ENCODE data around the gene AJM1. TPM values are rescaled to one million over a fixed set of nuclear protein-coding genes. Genes with fewer than 3 reads are reported as not detected.
A peak's percentile ranks its signal among the peaks of the same experiment; 100 is the strongest.

Gene AJM1
- total RNA-seq, 1 donor from 2014 or later = 3.3 TPM

DNA sequence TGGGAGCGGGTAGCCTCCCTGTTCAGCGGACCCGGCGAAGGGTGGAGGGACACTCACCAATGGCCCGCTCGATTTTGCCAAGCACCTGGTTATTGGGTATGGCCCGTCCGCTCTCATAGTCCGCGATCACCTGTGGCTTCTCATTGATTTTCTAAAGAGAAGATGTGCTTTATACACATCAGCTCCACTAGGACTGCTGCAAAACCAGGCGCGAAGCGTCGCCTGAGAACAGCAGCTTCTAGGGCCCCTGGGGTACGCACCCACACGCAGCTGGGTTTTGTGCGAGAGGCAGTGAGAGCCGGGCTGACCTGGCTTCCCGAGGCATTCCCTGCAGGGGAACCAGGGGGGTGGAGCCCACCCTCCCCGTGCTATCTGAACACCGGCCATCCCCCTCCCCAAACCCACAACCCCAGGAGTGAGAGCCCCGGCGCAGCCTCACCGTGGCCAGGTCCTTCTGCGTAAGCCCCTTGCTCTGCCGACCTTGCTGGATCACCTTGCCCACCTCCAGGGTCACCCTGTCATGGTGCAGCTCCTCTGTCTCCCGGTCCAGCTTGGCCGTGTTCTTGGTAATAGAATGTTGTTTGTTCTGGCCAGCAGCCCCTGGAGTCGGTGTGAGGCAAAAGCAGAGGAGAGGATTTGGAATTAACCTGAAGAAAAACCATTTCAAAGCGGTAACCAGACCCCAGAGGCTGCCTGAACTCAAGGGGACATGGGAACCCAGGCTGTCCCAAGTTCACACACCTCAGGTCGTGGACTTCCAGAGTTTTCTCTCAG lies 20.8 kb downstream of the AJM1 start:
- Histone ChIP-seq H3K4me2 (ENCODE audit: low read length) (no peak overlapping the region), H3K4me1 (ENCODE audit: insufficient read depth, low read length) (peaks cover 13% of the 10 kb centered on the region), H3K4me3 (ENCODE audit: insufficient read depth, low read depth, low read length) (no peak overlapping the region), H3K9me3 (ENCODE audit: insufficient read depth, low read depth, low read length) (no peaks in the 10 kb centered on the region), H3K79me2 (ENCODE audit: insufficient read depth, low read length) (peaks cover 27% of the 10 kb centered on the region), H2AFZ (ENCODE audit: low read depth, low read length) (no peak overlapping the region), H3K27ac (ENCODE audit: low read depth, low read length) (no peak overlapping the region), H3K9ac (ENCODE audit: low read length) (no peak overlapping the region), H3K36me3 (ENCODE audit: insufficient read depth, low read length) (peaks cover 4% of the 10 kb centered on the region), H3K27me3 (ENCODE audit: insufficient read depth, low read length) (no peaks in the 10 kb centered on the region), H4K20me1 (ENCODE audit: insufficient read depth, low read length) (peaks cover 53% of the 10 kb centered on the region)
- peaks cover 2% of the 10 kb centered on the region for H3K9me3 Mint-ChIP-seq (ENCODE audit: unreplicated experiment)
- FAIRE-seq (no peak), DNase-seq (ENCODE audit: low read depth) (no peak)
- H3K27ac Mint-ChIP-seq (ENCODE audit: unreplicated experiment) = no peak overlapping the region
- H3K27me3 Mint-ChIP-seq (ENCODE audit: low read depth, unreplicated experiment) = no peaks in the 10 kb centered on the region
- peaks cover 6% of the 10 kb centered on the region for H3K4me1 Mint-ChIP-seq (ENCODE audit: low read depth, unreplicated experiment)
- TF ChIP-seq, protein P1, sequence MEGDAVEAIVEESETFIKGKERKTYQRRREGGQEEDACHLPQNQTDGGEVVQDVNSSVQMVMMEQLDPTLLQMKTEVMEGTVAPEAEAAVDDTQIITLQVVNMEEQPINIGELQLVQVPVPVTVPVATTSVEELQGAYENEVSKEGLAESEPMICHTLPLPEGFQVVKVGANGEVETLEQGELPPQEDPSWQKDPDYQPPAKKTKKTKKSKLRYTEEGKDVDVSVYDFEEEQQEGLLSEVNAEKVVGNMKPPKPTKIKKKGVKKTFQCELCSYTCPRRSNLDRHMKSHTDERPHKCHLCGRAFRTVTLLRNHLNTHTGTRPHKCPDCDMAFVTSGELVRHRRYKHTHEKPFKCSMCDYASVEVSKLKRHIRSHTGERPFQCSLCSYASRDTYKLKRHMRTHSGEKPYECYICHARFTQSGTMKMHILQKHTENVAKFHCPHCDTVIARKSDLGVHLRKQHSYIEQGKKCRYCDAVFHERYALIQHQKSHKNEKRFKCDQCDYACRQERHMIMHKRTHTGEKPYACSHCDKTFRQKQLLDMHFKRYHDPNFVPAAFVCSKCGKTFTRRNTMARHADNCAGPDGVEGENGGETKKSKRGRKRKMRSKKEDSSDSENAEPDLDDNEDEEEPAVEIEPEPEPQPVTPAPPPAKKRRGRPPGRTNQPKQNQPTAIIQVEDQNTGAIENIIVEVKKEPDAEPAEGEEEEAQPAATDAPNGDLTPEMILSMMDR (IDR thresholded peaks at IDR 0.05; ENCODE audit: insufficient read depth, low read depth, low read length) = no peak
- TF ChIP-seq EZH2 (IDR thresholded peaks at IDR 0.05; ENCODE audit: insufficient read depth, low read length) = no peak
- H3K36me3 Mint-ChIP-seq (ENCODE audit: low read depth, unreplicated experiment) = peaks cover 4% of the 10 kb centered on the region
- H3K4me3 Mint-ChIP-seq (ENCODE audit: unreplicated experiment) = no peak overlapping the region

DNA sequence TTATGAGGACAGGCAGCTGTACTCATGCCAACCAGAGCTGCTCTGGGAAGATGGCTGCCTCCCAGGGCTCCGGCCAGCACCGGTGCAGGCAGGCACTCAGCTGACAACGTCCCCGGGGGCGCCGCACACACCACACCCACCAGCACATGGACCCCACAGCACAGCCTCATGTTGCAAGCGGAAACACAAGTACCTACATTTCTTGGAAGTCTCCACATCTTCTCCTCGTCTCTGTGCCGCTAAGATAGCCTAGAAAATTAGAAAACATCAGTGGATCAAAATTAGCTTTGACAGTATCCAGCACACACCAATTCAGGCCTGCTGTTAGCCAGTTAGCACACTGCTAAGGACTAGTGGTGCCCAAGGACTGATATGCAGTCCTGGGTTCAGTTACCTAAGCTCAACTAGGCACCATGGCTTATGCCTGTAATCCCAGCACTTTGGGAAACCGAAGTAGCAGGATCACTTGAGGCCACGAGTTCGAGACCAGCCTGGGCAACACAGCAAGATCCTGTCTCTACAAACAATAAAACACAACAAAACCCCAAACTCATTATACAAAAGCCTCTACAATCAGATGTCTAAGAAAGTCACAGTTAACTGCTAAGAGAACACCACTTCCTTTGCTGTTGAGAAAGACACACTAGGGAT lies 21.5 kb downstream of the AJM1 start:
- Histone ChIP-seq H3K36me3 (ENCODE audit: insufficient read depth, low read length) (peaks cover 4% of the 10 kb centered on the region), H4K20me1 (ENCODE audit: insufficient read depth, low read length) (peaks cover 53% of the 10 kb centered on the region), H3K4me2 (ENCODE audit: low read length) (no peak overlapping the region), H2AFZ (ENCODE audit: low read depth, low read length) (no peak overlapping the region), H3K4me3 (ENCODE audit: insufficient read depth, low read depth, low read length) (no peak overlapping the region), H3K79me2 (ENCODE audit: insufficient read depth, low read length) (peaks cover 27% of the 10 kb centered on the region), H3K27me3 (ENCODE audit: insufficient read depth, low read length) (no peaks in the 10 kb centered on the region), H3K9me3 (ENCODE audit: insufficient read depth, low read depth, low read length) (no peaks in the 10 kb centered on the region), H3K4me1 (ENCODE audit: insufficient read depth, low read length) (peaks cover 13% of the 10 kb centered on the region), H3K9ac (ENCODE audit: low read length) (no peak overlapping the region), H3K27ac (ENCODE audit: low read depth, low read length) (no peak overlapping the region)
- Mint-ChIP-seq H3K27ac (ENCODE audit: unreplicated experiment) (no peak overlapping the region), H3K4me3 (ENCODE audit: unreplicated experiment) (peak overlapping the region; percentile 62), H3K4me1 (ENCODE audit: low read depth, unreplicated experiment) (peaks cover 6% of the 10 kb centered on the region), H3K9me3 (ENCODE audit: unreplicated experiment) (peaks cover 2% of the 10 kb centered on the region), H3K36me3 (ENCODE audit: low read depth, unreplicated experiment) (peaks cover 9% of the 10 kb centered on the region), H3K27me3 (ENCODE audit: low read depth, unreplicated experiment) (no peaks in the 10 kb centered on the region)
- TF ChIP-seq, protein P1 (IDR thresholded peaks at IDR 0.05; ENCODE audit: insufficient read depth, low read depth, low read length) = no peak
- TF ChIP-seq EZH2 (IDR thresholded peaks at IDR 0.05; ENCODE audit: insufficient read depth, low read length) = no peak
- no peak for DNase-seq (ENCODE audit: low read depth)
- no peak for FAIRE-seq

All from astrocyte (in vitro differentiated cells and primary cell).